NCI-H748 (cell line): ENCODE results near the gene MAP2.

Source experiments
- DNase-seq: peaks from one replicate; lab custom pipeline; 2025; ENCODE audit not compliant: unreplicated experiment; lab: John Stamatoyannopoulos, UW

MAP2 gene

GRCh38 chr2:209424781-209425470 is 1.1 kb downstream of the MAP2 start:
- peak; percentile 50 for DNase-seq

DNA sequence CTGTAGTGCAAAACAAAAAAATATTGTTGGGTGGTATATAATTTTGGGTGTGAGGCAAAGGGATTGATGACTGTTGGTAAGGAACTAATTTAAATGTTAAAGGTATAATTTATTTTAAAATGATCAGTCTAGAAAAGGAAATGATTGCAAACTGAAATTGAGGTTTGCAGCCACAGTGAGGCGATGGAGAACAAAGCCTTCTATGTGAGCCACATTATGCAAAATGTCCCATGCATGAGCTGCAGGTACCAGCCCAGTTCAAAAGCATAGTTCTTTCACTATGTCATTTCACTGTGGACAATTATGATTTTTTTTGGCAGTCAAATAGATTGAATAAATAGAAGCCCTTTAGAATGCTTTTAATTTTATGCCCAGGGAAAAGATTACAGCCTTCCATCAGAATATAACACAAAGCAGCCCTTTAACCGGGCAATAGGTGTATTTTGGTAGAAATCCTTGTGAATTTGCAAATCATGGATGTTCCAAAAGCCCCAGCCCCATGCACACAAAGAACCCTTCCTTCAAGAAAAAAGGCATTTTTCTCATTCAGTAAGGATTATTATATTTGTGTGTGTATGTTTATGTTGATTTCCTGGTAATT is 1.7 kb downstream of the MAP2 start:
- peak; percentile 83 for DNase-seq

GRCh38 chr2:209426432-209426831 is 2.6 kb downstream of the MAP2 start:
- DNase-seq = peak; percentile 89

DNA sequence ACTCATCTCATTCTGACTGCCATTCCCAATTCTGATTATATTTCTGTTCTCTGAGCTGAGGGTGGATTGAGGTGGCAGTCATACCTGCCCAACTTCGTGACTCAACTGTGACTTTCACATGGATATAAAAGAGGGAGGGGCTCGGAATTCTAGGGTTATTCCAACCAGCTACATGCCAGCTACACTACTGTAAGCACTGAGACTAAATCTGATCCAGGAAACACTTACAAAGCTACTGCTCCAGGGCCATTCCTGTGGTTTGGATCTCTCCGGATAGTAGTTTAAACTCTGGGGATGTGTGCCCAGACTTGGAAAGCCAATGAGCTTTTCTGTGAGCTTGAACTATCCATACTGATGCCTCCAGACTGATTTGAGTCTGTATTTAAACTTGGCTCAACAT is 7.9 kb downstream of the MAP2 start:
- DNase-seq = no peak

DNA sequence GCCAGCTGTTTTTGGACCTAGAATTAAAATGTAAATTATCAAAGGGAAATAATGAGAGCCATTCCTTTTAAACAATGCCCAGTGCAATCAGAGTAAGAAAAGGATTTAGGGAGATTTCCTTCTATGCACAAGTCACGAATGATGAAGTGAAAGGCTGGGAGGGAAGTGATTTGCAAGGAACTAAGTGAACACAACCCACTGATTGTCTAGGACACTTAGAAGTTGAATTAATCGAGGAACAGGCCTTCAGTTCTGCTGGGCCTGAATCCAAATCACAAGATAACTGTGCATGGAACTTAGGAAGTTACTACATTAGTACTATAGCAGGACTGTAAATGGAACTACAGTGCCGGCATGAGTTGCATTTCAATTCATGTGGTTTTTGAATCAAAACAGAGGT is 17.7 kb downstream of the MAP2 start:
- no peak for DNase-seq

DNA sequence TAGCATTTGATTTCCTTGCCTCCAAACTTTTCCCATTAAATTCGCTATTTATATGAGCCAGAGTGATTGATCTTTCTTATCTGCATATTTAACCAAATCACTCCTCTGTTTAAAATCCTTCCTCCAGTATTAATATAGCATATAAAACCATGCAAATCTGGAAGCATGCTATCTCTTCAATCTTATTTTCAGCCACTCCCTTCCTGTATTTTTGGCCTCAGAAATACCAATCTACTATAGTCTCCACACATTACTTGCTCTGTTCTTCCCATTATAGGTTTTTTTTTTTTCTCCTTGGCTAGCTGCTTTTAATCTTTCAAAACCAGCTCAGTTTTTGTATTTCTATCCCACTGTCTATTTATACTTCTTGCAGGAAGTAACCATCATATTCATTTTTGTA is 19.1 kb downstream of the MAP2 start:
- DNase-seq = no peak

DNA sequence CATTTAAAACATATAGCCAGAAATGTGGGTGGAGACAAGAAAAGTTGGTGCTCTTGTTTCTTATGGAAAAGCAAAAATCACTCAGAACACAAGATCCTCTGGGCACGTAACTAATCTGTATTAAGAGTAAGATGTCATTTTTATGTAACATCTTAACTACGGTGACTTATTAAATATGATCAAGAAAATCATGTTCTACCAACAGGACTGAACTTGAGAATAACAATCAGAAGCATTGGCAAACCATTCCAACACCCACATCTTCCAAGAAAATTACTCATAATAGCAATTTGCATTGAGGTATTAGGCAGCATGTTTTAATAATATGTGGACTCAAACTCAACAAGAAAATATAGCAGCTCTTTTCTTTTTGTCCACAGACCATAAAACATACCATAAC is 21.6 kb downstream of the MAP2 start:
- no peak for DNase-seq

GRCh38 chr2:209451209-209451834 is 27.5 kb downstream of the MAP2 start:
- peak; percentile 18 for DNase-seq

DNA sequence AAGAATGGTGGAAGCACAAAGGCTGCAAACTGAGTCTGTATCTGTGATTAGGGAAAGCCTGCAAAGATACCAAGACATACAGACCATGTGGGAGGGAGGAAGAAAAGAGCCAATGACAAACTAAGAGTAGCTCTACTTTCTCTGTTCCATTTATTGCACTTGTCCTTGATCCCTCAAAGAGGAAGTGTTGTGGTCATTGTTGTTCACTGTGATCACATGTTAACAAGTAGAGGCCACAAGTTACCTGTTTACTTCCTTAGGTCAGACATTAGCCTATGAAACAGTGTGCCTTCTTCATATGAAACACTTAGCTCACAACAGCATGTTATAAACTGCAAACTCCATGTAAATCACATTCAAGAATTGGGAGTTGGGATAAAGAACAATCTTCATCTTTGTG is 32.6 kb downstream of the MAP2 start:
- no peak for DNase-seq

DNA sequence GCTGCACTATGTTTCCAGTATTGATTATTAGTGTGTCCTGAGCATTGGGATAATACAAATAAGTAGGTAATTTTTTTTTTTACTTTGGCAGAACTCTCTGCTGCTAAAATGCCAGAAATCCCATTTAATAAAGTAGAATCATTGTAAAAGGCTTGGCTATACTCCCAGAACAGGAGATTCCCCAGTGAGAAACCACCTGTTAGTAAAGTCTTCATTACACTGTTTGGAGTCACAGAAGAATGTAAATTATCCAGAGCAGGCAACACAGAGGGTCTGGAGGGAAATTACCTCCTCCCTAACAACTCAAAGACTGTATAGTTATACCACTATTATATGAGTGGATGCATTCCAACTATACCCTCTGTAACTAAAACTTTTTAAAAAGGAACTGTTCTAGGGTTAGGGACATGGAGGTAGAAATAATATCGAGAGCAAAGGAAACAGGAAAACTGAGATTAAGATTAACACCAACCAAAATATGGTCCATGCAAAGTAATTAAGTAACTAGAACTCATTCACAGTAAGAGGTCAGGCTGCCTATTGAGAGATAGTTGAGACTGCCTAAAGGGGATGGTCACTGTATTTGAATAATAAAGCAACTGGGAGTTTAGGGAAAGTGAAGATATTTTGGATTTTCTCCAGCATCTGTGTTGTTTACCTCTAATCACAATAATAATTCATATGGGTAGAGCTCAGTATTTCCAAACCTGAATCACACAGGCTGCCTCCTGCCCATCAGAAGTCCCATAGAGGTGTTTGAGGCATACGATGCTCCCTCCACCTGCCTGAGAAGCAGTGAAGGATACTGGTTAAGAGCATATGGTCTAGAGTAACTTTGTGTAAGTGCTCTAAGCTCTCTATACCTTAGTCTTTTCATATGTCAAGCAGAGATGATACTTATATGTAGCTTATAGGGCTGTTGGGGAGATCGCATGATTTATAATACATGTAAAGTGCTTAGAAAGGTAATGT is 34.4 kb downstream of the MAP2 start:
- no peak for DNase-seq

- no peak for DNase-seq
Measured at GRCh38 chr2:209459359-209459758, 35.5 kb downstream of the MAP2 start.

DNA sequence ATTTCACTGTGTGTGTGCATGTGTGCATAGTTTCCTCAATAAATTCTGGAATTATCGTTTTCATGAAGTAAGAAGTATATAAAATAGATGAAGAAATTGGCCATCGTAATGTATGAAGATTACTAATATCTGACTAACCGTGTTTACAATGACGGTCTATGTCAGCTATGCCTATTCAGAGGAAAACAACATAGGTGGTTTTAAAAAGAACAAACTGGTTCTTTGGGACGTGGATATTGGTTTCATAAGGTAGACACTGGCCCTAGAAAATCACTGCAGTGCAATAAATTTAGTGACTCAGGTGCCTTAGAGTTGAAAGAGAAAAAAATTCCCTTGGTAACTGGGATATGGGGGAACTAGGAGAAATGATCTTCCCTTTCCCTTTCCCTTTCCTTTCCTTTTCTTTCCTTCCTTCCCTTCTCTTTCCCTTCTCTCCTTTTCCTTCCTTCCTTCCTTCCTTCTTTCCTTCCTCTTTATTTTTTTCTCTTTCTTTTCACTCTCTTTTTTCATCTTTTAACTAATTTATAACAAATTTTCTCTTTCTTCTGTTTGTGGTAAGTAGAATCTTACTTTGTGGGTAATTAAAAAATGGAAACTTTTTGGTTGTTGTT is 36.4 kb downstream of the MAP2 start:
- no peak for DNase-seq

GRCh38 chr2:209463226-209463625 is 39.4 kb downstream of the MAP2 start:
- no peak for DNase-seq

- DNase-seq = no peak
Measured at GRCh38 chr2:209463835-209464234, 40.0 kb downstream of the MAP2 start.

DNA sequence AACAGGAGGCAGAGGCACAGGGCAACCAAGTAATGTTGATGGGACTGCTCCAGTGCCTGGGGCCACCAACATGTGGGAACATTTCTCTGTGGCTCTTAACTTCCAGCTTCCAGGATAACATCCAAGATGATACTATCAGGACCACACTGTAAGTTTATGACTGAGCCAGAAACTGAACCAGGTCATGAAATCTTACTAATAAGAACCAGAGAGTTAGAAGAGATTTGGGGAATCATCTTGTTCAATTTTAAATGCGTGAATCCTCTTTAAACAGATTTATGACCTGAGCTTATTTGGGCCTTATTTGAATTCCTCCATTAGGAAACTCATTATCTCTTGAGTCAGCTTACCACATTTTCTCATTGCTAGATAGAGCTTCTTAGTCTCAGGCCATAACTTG is 45.0 kb downstream of the MAP2 start:
- no peak for DNase-seq

DNA sequence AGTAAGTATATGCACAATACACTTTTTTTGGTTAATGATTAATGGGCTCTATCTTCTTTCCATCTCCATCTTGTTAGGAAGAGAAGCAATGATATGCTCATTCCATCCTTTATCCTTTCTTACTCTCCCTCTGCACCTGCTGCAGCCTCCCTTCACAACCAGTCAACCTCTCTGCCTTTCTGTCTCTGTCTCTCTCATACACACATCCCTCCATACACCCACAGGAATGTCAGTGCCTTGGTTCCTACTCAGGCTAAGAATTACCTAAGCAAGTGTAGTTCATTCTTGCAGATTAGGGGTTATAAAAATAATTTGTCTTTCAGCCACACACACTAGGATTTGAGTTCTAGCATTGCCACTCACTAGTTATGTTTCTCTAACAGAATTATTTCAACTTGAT is 45.6 kb downstream of the MAP2 start:
- no peak for DNase-seq

GRCh38 chr2:209470466-209470865 is 46.6 kb downstream of the MAP2 start:
- no peak for DNase-seq

DNA sequence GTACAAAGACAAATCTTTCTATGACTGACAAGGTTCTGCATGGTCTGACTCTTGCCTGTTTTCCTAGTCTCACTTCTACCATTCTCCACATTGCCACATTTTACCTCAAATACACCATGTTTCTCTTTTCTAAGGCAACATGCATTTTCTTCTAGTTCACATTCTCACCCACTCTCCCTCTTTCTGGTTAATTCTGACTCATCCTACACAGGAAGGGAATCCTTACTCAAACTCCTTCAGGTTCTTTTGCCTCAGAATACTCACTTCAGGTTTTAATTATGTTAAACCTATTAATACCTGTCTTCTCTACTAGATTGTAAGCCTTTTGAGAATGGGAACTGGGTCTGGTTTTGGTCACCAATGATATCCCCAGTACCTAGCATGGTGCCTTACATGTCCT is 47.2 kb downstream of the MAP2 start:
- no peak for DNase-seq

- DNase-seq = peak; percentile 38
Measured at GRCh38 chr2:209472112-209472832, 48.4 kb downstream of the MAP2 start.

GRCh38 chr2:209472871-209473270 is 49.0 kb downstream of the MAP2 start:
- DNase-seq = no peak
